BJ (cell line): ENCODE data around the gene GSN. TPM values are rescaled to one million over a fixed set of nuclear protein-coding genes. Genes with fewer than 3 reads are reported as not detected.
A peak's percentile ranks its signal among the peaks of the same experiment; 100 is the strongest.

Source experiments
- CTCF ChIA-PET: fragments of 350-600 bp; formaldehyde crosslinking; extraction: SDS; loops from one replicate; lab custom pipeline; 2021; ENCODE audit warnings: antibody characterized with exemption, inconsistent platforms; lab: Yijun Ruan, JAX
- POLR2A ChIA-PET: fragments of 300-600 bp; sonication (Branson Sonifier 250); formaldehyde crosslinking; extraction: SDS; loops from one replicate; lab custom pipeline; 2021; ENCODE audit warnings: antibody characterized with exemption; lab: Charles Lee
- DNase-seq: peaks from one replicate; pipeline ENCODE4 v3.0.0-alpha.2; 2011; ENCODE audit warnings: low read depth
- H3K27me3 ChIP-seq: 2 replicates; pipeline ENCODE4 v1.6.0; 2011; ENCODE audit warnings: low read length; ENCODE audit not compliant: control insufficient read depth, insufficient read depth
- H3K36me3 ChIP-seq: 2 replicates; pipeline ENCODE4 v1.5.1; 2011; ENCODE audit warnings: low read length; ENCODE audit not compliant: control insufficient read depth, insufficient read depth
- H3K4me3 ChIP-seq: 2 replicates; pipeline ENCODE4 v1.5.1; 2011; ENCODE audit warnings: low read depth, mild to moderate bottlenecking, control low read depth, low read length
- CTCF ChIP-seq: IDR thresholded peaks from 2 replicates; pipeline ENCODE4 v1.5.1; 2011; ENCODE audit warnings: low read depth, mild to moderate bottlenecking, control low read depth, inconsistent platforms, low read length, moderate library complexity; ENCODE audit not compliant: insufficient read depth
- polyA plus RNA-seq: library from polyadenylated mRNA; depleted of rRNA; stranded (reverse); fragments of >200 nt; gene quantifications from 2 replicates; pipeline ENCODE4 v1.2.3, GENCODE V29; 2011

Gene GSN
- polyA plus RNA-seq, 1 experiment: 765 TPM

- ChIA-PET CTCF (interaction anchor here (0.7 kb wide), 1 partner anchor 113 kb away, joined by 3 read pairs; no protein-coding TSS in a partner anchor), POLR2A (no interaction called here)
- peak; percentile 30 for DNase-seq
- no peak overlapping the region for H3K4me3 ChIP-seq
- H3K27me3 ChIP-seq: no peaks in the 10 kb centered on the region
- H3K36me3 ChIP-seq: peaks cover 59% of the 10 kb centered on the region
- TF ChIP-seq CTCF: no peak
Observed at GRCh38 chr9:121326130-121326838, 58.3 kb downstream of the GSN start.

GRCh38 chr9:121326901-121327613 is 59.1 kb downstream of the GSN start:
- DNase-seq: no peak
- Histone ChIP-seq H3K27me3 (no peaks in the 10 kb centered on the region), H3K4me3 (no peak overlapping the region), H3K36me3 (peaks cover 60% of the 10 kb centered on the region)
- POLR2A ChIA-PET: no interaction called here
- TF ChIP-seq CTCF: no peak
- CTCF ChIA-PET: interaction anchor here (0.6 to 1.2 kb wide), 3 partner anchors 49 to 167 kb away, joined by 3 to 6 read pairs (median 4); no protein-coding TSS in a partner anchor

GRCh38 chr9:121328476-121328875 is 60.5 kb downstream of the GSN start:
- no peak for DNase-seq
- POLR2A ChIA-PET: interaction anchor here (0.6 kb wide), 1 partner anchor 15 kb away, joined by 3 read pairs; no protein-coding TSS in a partner anchor
- H3K36me3 ChIP-seq: peaks cover 66% of the 10 kb centered on the region
- TF ChIP-seq CTCF: no peak
- CTCF ChIA-PET: interaction anchor here (1.0 to 1.2 kb wide), 3 partner anchors 8 to 50 kb away, joined by 3 to 6 read pairs (median 4); no protein-coding TSS in a partner anchor
- H3K4me3 ChIP-seq: no peak overlapping the region
- no peaks in the 10 kb centered on the region for H3K27me3 ChIP-seq

GRCh38 chr9:121328876-121329681 is 61.1 kb downstream of the GSN start:
- Histone ChIP-seq H3K4me3 (no peak overlapping the region), H3K27me3 (no peaks in the 10 kb centered on the region), H3K36me3 (peaks cover 62% of the 10 kb centered on the region)
- TF ChIP-seq CTCF: no peak
- CTCF ChIA-PET: interaction anchor here (1.0 to 1.2 kb wide), 2 partner anchors 9 to 17 kb away, joined by 3 read pairs; no protein-coding TSS in a partner anchor
- DNase-seq: no peak
- POLR2A ChIA-PET: no interaction called here
